ENCODE data around the gene CEP83.

GRCh38 chr12:94286583-94287244 is 173.0 kb downstream of the CEP83 start:
- TF ChIP-seq CTCF (IDR thresholded peaks at IDR 0.05), result no peak
- no peak for TF ChIP-seq USF2 (IDR thresholded peaks at IDR 0.05; ENCODE audit: borderline replicate concordance, low read depth, low read length)
- no peak for TF ChIP-seq TCF12 (IDR thresholded peaks at IDR 0.05)
- no peak for TF ChIP-seq IRF3 (IDR thresholded peaks at IDR 0.05; ENCODE audit: low read depth, low read length)
- no peak for TF ChIP-seq GABPA (IDR thresholded peaks at IDR 0.05; ENCODE audit: low read depth)
- no peak for TF ChIP-seq TAF1 (IDR thresholded peaks at IDR 0.05; ENCODE audit: borderline replicate concordance, low read depth, low read length)
- TF ChIP-seq FOXJ3 (CRISPR knock-in tag; IDR thresholded peaks at IDR 0.05), result peak; percentile 68
- no peak for TF ChIP-seq POLR2AphosphoS5 (IDR thresholded peaks at IDR 0.05; ENCODE audit: low read depth, low read length)
- TF ChIP-seq MAX (IDR thresholded peaks at IDR 0.05; ENCODE audit: low read depth), result no peak
- no peak for TF ChIP-seq NFIC (IDR thresholded peaks at IDR 0.05; ENCODE audit: borderline replicate concordance)
- TF ChIP-seq MXI1 (IDR thresholded peaks at IDR 0.05; ENCODE audit: low read depth, low read length), result no peak
- TF ChIP-seq YY1 (IDR thresholded peaks at IDR 0.05; ENCODE audit: low read depth), result no peak
- TF ChIP-seq CHD2 (IDR thresholded peaks at IDR 0.05; ENCODE audit: low read length, partially characterized antibody), result peak; percentile 47
- no peak for TF ChIP-seq RFX5 (IDR thresholded peaks at IDR 0.05; ENCODE audit: low read length)

All from SK-N-SH (cell line).